K562 (cell line): ENCODE data around the gene GABRB2. TPM values are rescaled to one million over a fixed set of nuclear protein-coding genes. Genes with fewer than 3 reads are reported as not detected.

Experiments used
- ATAC-seq: fragments of 200-7000 bp; cut with Tn5 transposase; 3 replicates; pipeline ENCODE4 v1.9.1; 2020; ENCODE audit warnings: moderate library complexity
- BruUV-seq: library from RNA; stranded (reverse); fragments of 400-500 nt; replicated peaks from 2 replicates; lab custom pipeline; 2021; lab: Mats Ljungman, UMichigan
- CTCF ChIA-PET: fragments of 300-600 bp; formaldehyde crosslinking; extraction: SDS; loops from one replicate; lab custom pipeline; 2021; ENCODE audit warnings: low intra/inter-chr PET ratio; lab: Yijun Ruan, JAX
- POLR2A ChIA-PET: fragments of 300-600, 350-650 bp; sonication (Branson Sonifier 250); formaldehyde crosslinking; extraction: SDS; loops from one replicate; lab custom pipeline; 2021; ENCODE audit warnings: antibody characterized with exemption, inconsistent platforms; lab: Yijun Ruan, JAX
- DNase-seq, 4 experiments: peaks; one replicate each; pipeline versions ENCODE4 v3.0.0 to v3.0.0-alpha.2; 2011 to 2018; ENCODE audit warnings: low spot score in 3 of 4, mixed read lengths in 3 of 4; ENCODE audit errors: extremely low read depth in 1 of 4
- FAIRE-seq: peaks from 2 replicates; lab custom pipeline; 2011; peaks lifted over from hg19 to GRCh38; lab: Jason Lieb, UNC
- H2AFZ ChIP-seq: 2 replicates; pipeline ENCODE4 v1.6.0; 2011; ENCODE audit warnings: low read depth, low read length, control low read depth, inconsistent platforms
- H3K27ac ChIP-seq: fragments of 200-600 bp; 3 replicates; pipeline ENCODE4 v1.8.0; 2011; ENCODE audit warnings: low read depth, mild to moderate bottlenecking, control low read depth, inconsistent platforms, low read length, moderate library complexity, mixed read lengths; ENCODE audit errors: extremely low read depth
- H3K27me3 ChIP-seq, 2 experiments: fragments of 300-600 bp in 1 of 2; 2 replicates in 1 of 2; 3 replicates in 1 of 2; pipeline versions ENCODE4 v1.6.0 to v1.8.0; 2011; ENCODE audit warnings: inconsistent platforms in 2 of 2, low read length in 2 of 2, mild to moderate bottlenecking in 1 of 2, mixed read lengths in 1 of 2, moderate library complexity in 1 of 2; ENCODE audit not compliant: control insufficient read depth in 2 of 2, insufficient read depth in 2 of 2
- H3K36me3 ChIP-seq: fragments of 300-600 bp; 3 replicates; pipeline ENCODE4 v1.8.0; 2011; ENCODE audit warnings: mild to moderate bottlenecking, low read length, inconsistent platforms; ENCODE audit not compliant: control insufficient read depth, insufficient read depth
- H3K4me1 ChIP-seq, 2 experiments: fragments of 200-600 bp in 1 of 2; replicated peaks in 1 of 2; 2 replicates in 1 of 2; 3 replicates in 1 of 2; pipeline versions ENCODE4 v1.5.1 to v1.8.0; 2011; ENCODE audit warnings: inconsistent platforms in 2 of 2, low read length in 2 of 2, mild to moderate bottlenecking in 1 of 2, mixed read lengths in 1 of 2, moderate library complexity in 1 of 2; ENCODE audit not compliant: control insufficient read depth in 2 of 2, insufficient read depth in 2 of 2
- H3K4me2 ChIP-seq: 2 replicates; pipeline ENCODE4 v1.6.1; 2011; ENCODE audit warnings: low read length, control low read depth, inconsistent platforms, mixed read lengths; ENCODE audit not compliant: insufficient read depth
- H3K4me3 ChIP-seq: fragments of 200-600 bp; sonication (generic), shearing (Covaris generic); 2 replicates; pipeline ENCODE4 v1.5.1; 2016; ENCODE audit warnings: control low read depth, inconsistent platforms
- H3K79me2 ChIP-seq: fragments of 200-600 bp; 3 replicates; pipeline ENCODE4 v1.8.0; 2011; ENCODE audit warnings: low read length, inconsistent platforms; ENCODE audit not compliant: control insufficient read depth, insufficient read depth
- H3K9ac ChIP-seq, 2 experiments: 2 replicates each; pipeline versions ENCODE4 v1.6.0 to v1.6.1; 2011; ENCODE audit warnings: low read depth in 2 of 2, low read length in 2 of 2, control low read depth in 1 of 2, inconsistent platforms in 1 of 2, mild to moderate bottlenecking in 1 of 2, mixed read lengths in 1 of 2; ENCODE audit not compliant: insufficient read depth in 1 of 2
- H3K9me1 ChIP-seq: one replicate; pipeline ENCODE4 v1.6.0; 2011; ENCODE audit warnings: inconsistent platforms, mild to moderate bottlenecking, low read length, moderate library complexity; ENCODE audit not compliant: control insufficient read depth, insufficient read depth
- H3K9me3 ChIP-seq: replicated peaks from 2 replicates; pipeline ENCODE4 v1.5.1; 2011; ENCODE audit warnings: low read depth, low read length, inconsistent platforms; ENCODE audit not compliant: control insufficient read depth, insufficient read depth
- H4K20me1 ChIP-seq: replicated peaks from 2 replicates; pipeline ENCODE4 v1.6.1; 2011; ENCODE audit warnings: low read length, inconsistent platforms, mixed read lengths; ENCODE audit not compliant: control insufficient read depth, insufficient read depth
- CEBPG ChIP-seq, 3 experiments: fragments of 200-800 bp in 1 of 3; sonication (Bioruptor generic) in 1 of 3; sonication (generic) in 1 of 3; formaldehyde crosslinking in 1 of 3; IDR thresholded peaks in 2 of 3; conservative IDR thresholded peaks in 1 of 3; 2 replicates each; pipeline versions ENCODE4 v1.6.1 to v1.8.0; 2016 to 2022; ENCODE audit warnings: missing compliant biosample characterization in 2 of 3, missing genetic modification characterization in 2 of 3, mild to moderate bottlenecking in 1 of 3, missing genetic modification reagents in 1 of 3
- FOSL1 ChIP-seq: fragments of 200-800 bp; sonication (Bioruptor generic); conservative IDR thresholded peaks from 2 replicates; pipeline ENCODE4 v1.6.1; 2016; ENCODE audit warnings: missing genetic modification characterization, missing compliant biosample characterization
- ID3 ChIP-seq, 2 experiments: fragments of 250-450 bp in 1 of 2; fragments of 450-650 bp in 1 of 2; sonication (Bioruptor Pico) in 1 of 2; IDR thresholded peaks; 2 replicates each; pipeline versions ENCODE4 v1.6.1 to v1.8.0; 2016 to 2021; ENCODE audit warnings: mild to moderate bottlenecking in 2 of 2, moderate library complexity in 2 of 2, missing compliant biosample characterization in 1 of 2, missing genetic modification characterization in 1 of 2
- MED1 ChIP-seq: sonication (generic); formaldehyde crosslinking; IDR thresholded peaks from 2 replicates; pipeline ENCODE4 v1.8.1; 2023; ENCODE audit warnings: missing genetic modification reagents, borderline replicate concordance
- MEF2D ChIP-seq: conservative IDR thresholded peaks from 2 replicates; pipeline ENCODE4 v1.6.1; 2016; ENCODE audit warnings: low read depth, missing genetic modification characterization, missing compliant biosample characterization
- SIN3A ChIP-seq, 2 experiments: fragments of 150-350 bp in 1 of 2; IDR thresholded peaks; 2 replicates each; pipeline ENCODE4 v1.6.1; 2011 to 2016; ENCODE audit warnings: borderline replicate concordance in 2 of 2, low read depth in 2 of 2, low read length in 2 of 2, mild to moderate bottlenecking in 2 of 2, moderate library complexity in 2 of 2; ENCODE audit not compliant: control insufficient read depth in 1 of 2
- SREBF2 ChIP-seq: sonication (generic); formaldehyde crosslinking; IDR thresholded peaks from 2 replicates; pipeline ENCODE4 v1.4.0; 2020; ENCODE audit warnings: mild to moderate bottlenecking, missing genetic modification reagents
- SRSF1 ChIP-seq: fragments of 200-400 bp; formaldehyde crosslinking; IDR thresholded peaks from 2 replicates; pipeline ENCODE4 v1.6.1; 2017; ENCODE audit warnings: mild to moderate bottlenecking, low read depth, low read length, moderate library complexity
- TCF7 ChIP-seq: sonication (generic); IDR thresholded peaks from 2 replicates; pipeline ENCODE4 v1.6.1; 2016; ENCODE audit warnings: antibody characterized with exemption, borderline replicate concordance
- XRCC5 ChIP-seq: fragments of 200-400 bp; formaldehyde crosslinking; IDR thresholded peaks from 2 replicates; pipeline ENCODE4 v1.6.1; 2017; ENCODE audit warnings: low read depth, mild to moderate bottlenecking, low read length
- ZBTB12 ChIP-seq: fragments of 250-450 bp; sonication (Bioruptor Pico); IDR thresholded peaks from 2 replicates; pipeline ENCODE4 v1.4.0; 2020
- WGBS: fragments of 100-300 bp; shearing (Covaris generic); methylation state at CpG from one replicate; pipeline ENCODE4 v1.1.6; 2016; ENCODE audit warnings: low coverage, mixed read lengths; ENCODE audit not compliant: insufficient coverage; ENCODE audit errors: missing lambda C conversion rate; 5-methylcytosine and 5-hydroxymethylcytosine counted together
- in situ Hi-C: fragments of 300-500 bp; cut with MboI; formaldehyde crosslinking; loops from 4 replicates; pipeline ENCODE4 v1.15.0; 2018; ENCODE audit warnings: inconsistent platforms, mixed read lengths
- intact Hi-C: fragments of 100-400 bp; cut with micrococcal nuclease; formaldehyde crosslinking; loops from 2 replicates; pipeline ENCODE4 v1.14.2; 2022
- polyA plus RNA-seq, 8 experiments: library from polyadenylated mRNA; depleted of rRNA in 4 of 8; stranded (reverse) in 5 of 8; unstranded in 3 of 8; fragments of >200 nt; fragmentation: Nextera tagmentation in 2 of 8; fragmentation: Illumina TruSeq in 1 of 8; extraction: Ambion mirVana in 2 of 8; extraction: Trizol in 1 of 8; gene quantifications; 2 replicates each; pipeline versions ENCODE4 v1.2.1 to v1.2.3, GENCODE V29; 2011 to 2014; ENCODE audit warnings: inconsistent platforms in 1 of 8, missing spikeins in 1 of 8
- total RNA-seq, 7 experiments: library from RNA; depleted of rRNA in 6 of 7; stranded (reverse); fragments of >200 nt in 6 of 7; fragmentation: Illumina TruSeq in 2 of 7; extraction: Trizol in 2 of 7; gene quantifications; 2 replicates each; pipeline versions ENCODE4 v1.2.1 to v1.2.3, GENCODE V29; 2011 to 2021; ENCODE audit warnings: low replicate concordance in 1 of 7
- TF ChIP-seq, protein P1 (sequence below): sonication (generic); formaldehyde crosslinking; IDR thresholded peaks from 2 replicates; pipeline ENCODE4 v1.8.1; 2023; ENCODE audit warnings: mild to moderate bottlenecking, missing genetic modification reagents
- TF ChIP-seq, protein P2 (sequence below): fragments of 450-650 bp; formaldehyde crosslinking; IDR thresholded peaks from 2 replicates; pipeline ENCODE4 v1.4.0; 2020; ENCODE audit warnings: mild to moderate bottlenecking, moderate library complexity

Gene GABRB2
- total and polyA plus RNA-seq, 9 of the 15 experiments (the other 6 are each of a cell fraction or from before 2014, with no cell fraction given): not detected

GRCh38 chr5:161344234-161344633, 202.3 kb downstream of the GABRB2 start:
- Histone ChIP-seq H3K9me3 (no peaks in the 10 kb centered on the region), H2AFZ (no peak overlapping the region), H3K27ac (no peak overlapping the region), H4K20me1 (no peaks in the 10 kb centered on the region), H3K4me1 (no peaks in the 10 kb centered on the region), H3K79me2 (no peaks in the 10 kb centered on the region), H3K4me2 (no peak overlapping the region), H3K27me3 (no peaks in the 10 kb centered on the region), H3K9ac (no peak overlapping the region), H3K9me1 (no peaks in the 10 kb centered on the region), H3K4me3 (no peak overlapping the region), H3K36me3 (no peaks in the 10 kb centered on the region)
- BruUV-seq: no TSS peak
- WGBS: 4% methylated on average over 2 of the region's 2 CpGs
- intact Hi-C loops (no loop called here), in situ Hi-C loops (no loop called here)
- DNase-seq (no peak), FAIRE-seq (no peak), ATAC-seq (no peak)
- no peak for TF ChIP-seq MEF2D (tag)
- TF ChIP-seq, protein P1, sequence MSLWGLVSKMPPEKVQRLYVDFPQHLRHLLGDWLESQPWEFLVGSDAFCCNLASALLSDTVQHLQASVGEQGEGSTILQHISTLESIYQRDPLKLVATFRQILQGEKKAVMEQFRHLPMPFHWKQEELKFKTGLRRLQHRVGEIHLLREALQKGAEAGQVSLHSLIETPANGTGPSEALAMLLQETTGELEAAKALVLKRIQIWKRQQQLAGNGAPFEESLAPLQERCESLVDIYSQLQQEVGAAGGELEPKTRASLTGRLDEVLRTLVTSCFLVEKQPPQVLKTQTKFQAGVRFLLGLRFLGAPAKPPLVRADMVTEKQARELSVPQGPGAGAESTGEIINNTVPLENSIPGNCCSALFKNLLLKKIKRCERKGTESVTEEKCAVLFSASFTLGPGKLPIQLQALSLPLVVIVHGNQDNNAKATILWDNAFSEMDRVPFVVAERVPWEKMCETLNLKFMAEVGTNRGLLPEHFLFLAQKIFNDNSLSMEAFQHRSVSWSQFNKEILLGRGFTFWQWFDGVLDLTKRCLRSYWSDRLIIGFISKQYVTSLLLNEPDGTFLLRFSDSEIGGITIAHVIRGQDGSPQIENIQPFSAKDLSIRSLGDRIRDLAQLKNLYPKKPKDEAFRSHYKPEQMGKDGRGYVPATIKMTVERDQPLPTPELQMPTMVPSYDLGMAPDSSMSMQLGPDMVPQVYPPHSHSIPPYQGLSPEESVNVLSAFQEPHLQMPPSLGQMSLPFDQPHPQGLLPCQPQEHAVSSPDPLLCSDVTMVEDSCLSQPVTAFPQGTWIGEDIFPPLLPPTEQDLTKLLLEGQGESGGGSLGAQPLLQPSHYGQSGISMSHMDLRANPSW (CRISPR knock-in tag): no peak
- no peak for TF ChIP-seq SRSF1
- TF ChIP-seq TCF7: no peak
- no peak for TF ChIP-seq SIN3A (IDR thresholded peaks at IDR 0.05; ENCODE audit: borderline replicate concordance in 2 of 2, control insufficient read depth in 1 of 2, low read depth in 2 of 2, low read length in 2 of 2)
- no peak for TF ChIP-seq CEBPG (CRISPR knock-in tag; IDR thresholded peaks at IDR 0.05)
- no peak for TF ChIP-seq CEBPG (tag; conservative IDR thresholded peaks at IDR 0.05 in 1 of 2, IDR thresholded peaks at IDR 0.05 in 1 of 2)
- no peak for TF ChIP-seq FOSL1 (tag)
- TF ChIP-seq MED1 (CRISPR knock-in tag): no peak
- TF ChIP-seq ID3 (CRISPR knock-in tag; IDR thresholded peaks at IDR 0.05): no peak
- no peak for TF ChIP-seq ID3 (tag; IDR thresholded peaks at IDR 0.05)
- no peak for TF ChIP-seq ZBTB12 (CRISPR knock-in tag)
- TF ChIP-seq, protein P2, sequence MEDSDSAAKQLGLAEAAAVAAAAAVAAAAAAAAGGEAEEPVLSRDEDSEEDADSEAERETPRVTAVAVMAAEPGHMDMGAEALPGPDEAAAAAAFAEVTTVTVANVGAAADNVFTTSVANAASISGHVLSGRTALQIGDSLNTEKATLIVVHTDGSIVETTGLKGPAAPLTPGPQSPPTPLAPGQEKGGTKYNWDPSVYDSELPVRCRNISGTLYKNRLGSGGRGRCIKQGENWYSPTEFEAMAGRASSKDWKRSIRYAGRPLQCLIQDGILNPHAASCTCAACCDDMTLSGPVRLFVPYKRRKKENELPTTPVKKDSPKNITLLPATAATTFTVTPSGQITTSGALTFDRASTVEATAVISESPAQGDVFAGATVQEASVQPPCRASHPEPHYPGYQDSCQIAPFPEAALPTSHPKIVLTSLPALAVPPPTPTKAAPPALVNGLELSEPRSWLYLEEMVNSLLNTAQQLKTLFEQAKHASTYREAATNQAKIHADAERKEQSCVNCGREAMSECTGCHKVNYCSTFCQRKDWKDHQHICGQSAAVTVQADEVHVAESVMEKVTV: no peak
- no peak for TF ChIP-seq SREBF2 (CRISPR knock-in tag)
- no peak for TF ChIP-seq XRCC5
- CTCF ChIA-PET: no interaction called here
- POLR2A ChIA-PET: no interaction called here
